Middle frontal gyrus (tissue), 1 donor: Measurements from ENCODE around the gene FAF2.

ENCODE experiments used
- DNase-seq: peaks from one replicate; pipeline ENCODE4 v3.0.0-alpha.2; 2015; ENCODE audit warnings: low spot score; ENCODE audit errors: extremely low spot score

Gene FAF2

DNA sequence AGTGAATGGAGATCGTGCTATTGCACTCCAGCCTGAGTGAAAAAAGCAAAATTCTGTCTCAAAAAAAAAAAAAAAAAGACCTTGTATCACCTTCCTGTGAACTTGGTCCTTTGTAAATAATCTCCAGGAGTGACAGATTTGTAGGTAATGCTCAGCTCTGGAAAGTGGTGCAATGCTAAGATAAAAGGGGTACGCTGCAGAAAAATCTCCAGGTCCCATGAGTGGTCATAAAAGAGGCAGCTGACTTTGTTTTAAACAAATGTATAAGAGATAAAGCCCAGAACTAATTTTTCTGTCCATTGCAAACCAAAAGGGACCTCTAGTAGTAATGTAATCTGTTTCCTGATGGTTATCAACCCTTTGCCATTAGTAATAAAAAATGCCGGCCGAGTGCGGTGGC lies 55.3 kb downstream of the FAF2 start:
- DNase-seq, result no peak

DNA sequence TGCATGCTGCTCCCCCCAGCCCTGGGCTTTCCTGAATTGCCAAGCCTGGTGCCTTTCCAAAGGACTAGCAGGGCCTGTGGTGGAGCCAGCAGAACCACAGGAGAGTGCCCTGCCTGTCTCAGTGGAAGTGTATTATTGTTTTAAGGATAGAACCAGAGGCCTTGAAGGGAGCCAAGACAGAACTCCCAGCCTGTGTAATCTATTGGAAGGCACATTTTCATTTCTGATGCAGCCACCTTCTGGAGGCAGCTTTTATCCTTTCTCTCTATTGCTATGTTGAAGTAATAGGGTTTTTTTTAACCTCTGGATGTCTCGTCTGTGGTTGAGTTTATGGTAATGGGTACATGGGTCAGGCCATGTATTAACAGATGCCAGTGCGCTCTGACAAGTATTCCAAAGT lies 59.7 kb downstream of the FAF2 start:
- DNase-seq, result no peak

DNA sequence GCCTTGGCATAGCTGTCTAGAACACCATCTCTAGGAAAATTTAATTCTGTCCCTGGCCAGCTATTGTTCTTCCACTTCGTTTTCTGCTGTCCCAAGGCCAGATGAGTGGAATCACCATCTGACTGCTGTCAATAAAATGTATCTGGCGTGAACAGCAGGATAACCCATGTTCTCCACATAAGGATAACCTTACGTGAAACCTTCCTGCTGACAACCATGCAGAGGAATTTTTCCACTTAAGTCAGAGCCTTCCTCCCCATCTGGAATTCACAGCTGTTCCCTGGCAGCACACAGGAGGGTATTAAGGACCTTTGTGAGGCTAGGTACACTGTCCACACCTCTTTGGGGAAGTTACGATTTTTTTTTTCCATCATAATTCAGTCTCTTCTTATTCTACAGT lies 60.4 kb downstream of the FAF2 start:
- DNase-seq, result no peak

DNA sequence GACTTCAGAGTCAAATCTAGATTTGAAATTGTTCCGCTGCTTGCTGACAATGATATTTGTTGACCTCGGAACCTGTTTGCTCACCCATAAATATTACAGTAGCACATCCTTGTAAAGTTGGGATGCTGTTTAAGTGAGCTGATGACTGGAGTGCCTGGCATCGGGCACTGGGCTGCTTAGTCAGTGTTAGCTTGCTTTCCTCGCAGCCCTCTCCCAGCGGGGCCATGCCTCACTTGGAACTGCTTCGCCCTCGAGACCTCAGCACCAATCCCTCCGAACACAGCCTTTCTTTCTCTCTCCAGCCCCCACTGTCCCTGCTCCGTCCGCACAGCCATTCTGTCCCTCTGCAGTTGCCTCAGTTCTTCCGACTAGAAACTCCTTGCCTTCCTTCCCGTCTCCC lies 65.6 kb downstream of the FAF2 start:
- no peak for DNase-seq

DNA sequence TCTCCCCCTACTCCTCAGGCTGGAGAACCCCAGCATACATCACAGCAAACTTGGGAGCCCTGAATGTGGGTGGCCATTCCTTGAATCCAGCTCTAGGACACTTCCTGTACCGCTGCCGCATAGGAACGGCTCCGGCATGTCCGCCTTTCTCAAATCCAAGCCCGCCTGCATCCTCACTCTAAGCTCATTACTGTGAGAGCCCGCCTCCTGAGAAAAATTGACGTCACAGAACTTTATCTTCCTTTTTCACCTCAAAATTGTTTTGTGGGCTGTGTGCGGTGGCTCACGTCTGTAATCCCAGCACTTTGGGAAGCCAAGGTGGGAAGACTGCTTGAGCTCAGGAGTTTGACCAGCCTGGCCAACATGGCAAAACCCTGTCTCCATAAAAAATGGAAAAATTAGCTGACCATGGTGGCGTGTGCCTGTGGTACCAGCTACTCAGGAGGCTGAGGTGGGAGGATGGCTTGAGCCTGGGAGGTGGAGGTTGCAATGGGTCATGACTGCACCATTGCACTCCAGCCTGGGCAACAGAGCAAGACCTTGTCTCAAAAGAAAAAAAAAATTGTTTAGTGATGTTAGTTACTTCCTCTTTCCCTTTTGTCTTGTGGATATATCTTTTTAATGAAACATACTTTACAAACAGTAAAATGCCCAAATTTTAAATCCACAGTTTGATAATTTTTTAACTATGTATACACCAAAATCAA lies 66.2 kb downstream of the FAF2 start:
- no peak for DNase-seq

DNA sequence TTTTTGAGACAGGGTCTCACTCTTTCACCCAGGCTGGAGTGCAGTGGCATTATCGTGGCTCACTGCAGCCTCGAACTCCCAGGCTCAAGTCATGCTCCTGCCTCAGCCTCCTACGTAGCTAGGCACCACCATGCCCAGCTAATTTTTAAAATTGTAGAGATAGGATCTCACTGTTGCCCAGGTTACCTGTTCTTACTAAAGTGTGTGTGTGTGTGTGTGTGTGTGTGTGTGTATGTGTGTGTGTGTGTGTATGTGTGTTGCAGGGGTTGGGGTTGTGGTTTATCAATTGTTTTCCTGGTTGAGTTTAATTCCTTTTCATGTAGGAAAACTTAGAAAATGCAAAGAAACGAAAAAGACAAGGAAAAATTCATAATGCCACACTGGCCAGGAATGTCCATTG lies 67.2 kb downstream of the FAF2 start:
- no peak for DNase-seq

DNA sequence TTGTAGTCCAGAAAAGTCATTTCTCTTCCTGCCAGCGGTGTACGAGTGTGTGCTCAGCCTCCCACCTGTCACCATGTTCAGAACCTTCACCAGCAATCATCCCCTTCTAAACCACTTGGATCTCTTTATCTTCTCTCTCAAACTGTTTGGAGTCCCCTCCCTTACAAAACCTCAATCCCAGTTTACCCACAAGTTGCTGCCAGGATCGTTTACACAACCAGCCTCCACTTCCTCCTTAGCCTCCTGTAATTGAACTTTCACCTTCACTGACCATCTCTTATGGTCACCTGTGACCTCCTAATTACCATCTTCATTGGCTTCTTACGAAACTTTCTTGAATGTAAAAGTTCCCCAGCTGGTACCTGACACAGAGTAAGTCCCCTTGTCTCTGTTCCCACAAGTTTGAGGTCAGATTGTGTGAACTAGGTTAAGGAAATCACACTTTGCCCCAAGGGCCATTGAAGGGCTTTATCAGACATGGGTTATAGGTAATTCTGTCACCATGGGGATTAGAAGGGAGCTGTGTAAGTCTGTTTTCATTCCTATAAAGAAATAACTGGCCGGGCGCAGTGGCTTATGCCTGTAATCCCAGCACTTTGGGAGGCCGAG lies 69.0 kb downstream of the FAF2 start:
- no peak for DNase-seq

DNA sequence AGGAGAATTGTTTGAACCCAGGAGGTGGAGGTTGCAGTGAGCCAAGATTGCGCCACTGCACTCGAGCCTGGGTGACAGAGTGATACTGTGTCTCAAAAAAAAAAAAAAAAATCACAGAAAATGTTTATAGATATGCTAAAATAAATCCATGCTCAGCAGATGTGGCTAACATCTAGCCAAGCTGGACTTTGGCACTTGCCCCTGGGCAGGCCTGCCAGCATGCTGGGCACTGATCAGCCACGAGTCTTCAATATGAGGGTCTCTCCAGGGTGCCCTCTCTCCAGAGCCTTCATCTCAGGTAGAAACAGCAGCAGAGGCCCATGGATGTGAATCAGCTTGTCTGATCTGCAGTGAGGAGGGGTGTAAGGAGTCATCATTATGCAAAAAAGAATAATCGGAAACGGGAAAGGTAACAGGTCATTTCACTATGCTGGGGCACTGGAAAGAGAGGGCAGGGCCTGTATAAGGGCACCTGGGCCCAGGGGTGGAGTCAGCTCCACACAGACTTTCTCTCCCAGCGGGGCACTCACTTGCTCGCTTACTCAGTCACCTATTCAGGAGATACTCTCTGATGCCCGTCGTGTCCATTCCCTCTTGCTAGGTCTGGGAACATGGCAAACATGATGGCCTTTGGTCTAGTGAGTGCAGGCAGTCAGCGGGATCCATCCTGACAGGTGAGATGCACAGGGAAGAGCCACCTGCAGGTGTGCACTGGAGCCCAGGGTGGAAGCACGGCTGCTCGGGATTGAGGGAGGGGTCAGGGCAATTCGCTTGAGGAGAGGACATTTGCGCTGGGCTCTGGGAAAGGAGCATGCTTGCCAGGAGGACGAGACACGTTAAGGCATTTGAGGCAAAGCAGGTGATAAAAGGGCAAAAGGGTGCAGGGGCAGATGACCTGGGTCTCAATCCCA lies 71.9 kb downstream of the FAF2 start:
- no peak for DNase-seq

DNA sequence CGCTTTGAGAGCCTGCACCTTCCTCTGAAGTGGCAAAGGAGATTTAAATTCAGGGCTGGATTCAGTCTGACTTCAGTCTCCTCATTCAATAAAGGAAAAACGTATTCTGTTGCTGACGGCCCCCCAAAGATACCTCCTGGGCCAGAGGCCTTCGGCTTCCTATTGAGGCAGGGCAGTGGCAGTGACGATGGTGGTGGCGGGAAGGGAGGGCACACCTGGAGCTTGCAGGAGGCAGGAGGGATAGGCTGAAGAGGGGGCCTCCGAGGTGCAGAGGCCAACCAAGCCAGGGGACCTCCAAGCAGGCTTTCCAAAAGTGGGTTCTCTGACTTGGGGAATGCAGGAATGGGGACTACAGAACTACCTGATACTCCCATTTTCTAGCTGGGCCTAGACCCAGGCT lies 73.1 kb downstream of the FAF2 start:
- no peak for DNase-seq

DNA sequence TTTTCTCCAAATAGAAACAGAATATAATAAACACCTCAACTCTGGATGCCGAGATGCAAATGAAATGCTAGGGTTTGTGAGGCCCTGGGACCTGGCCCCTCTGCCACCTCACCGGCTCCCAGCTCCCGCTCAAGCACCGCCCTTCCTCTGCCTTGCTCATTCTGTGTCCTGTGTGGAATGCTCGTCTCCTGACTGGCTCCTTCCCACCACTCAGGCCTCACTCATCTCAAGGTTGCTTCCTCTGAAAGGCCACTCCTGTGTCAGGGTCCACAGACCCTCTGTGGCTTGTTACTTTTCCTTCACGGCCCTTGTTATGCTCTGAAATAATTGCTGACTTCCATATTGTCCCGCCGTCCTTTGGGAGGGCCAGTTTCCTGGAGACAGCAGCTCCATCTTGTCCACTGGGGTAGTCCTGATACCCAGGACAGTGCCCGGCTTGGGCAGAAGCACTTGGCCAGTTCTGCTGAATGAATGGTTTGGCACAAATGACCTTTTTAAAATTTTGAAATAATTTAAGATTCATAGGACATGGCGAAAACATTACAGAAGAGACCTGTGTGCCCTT lies 73.6 kb downstream of the FAF2 start:
- no peak for DNase-seq

DNA sequence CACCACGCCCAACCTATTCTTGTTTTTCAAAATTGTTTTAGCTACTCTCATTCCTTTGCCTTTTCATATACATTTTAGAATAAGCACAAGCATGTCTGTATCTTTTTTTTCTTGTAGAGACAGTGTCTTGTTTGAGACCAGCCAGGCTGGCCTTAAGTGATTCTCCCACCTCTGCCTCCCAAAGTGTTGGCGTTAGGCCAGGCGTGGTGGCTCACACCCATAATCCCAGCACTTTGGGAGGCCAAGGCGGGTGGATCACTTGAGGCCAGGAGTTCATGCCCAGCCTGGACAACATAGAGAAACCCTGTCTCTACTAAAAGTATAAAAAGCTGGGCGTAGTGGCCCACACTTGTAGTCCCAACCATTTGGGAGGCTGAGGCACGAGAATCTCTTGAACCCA lies 76.0 kb downstream of the FAF2 start:
- no peak for DNase-seq

DNA sequence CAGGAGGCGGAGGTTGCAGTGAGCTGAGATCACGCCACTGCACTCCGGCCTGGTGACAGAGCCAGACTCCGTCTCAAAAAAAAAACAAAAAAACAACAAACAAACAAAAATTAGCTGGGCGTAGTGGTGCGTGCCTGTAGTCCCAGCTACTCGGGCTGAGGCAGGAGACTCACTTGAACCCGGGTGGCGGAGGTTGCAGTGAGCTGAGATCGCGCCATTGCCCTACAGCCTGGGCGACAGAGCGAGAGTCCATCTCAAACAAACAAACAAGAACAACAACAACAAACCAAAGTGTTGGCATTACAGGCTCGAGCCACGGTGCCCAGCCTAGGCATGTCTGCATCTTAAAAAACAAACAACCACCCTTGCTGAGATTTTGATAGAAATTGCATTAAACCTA lies 76.8 kb downstream of the FAF2 start:
- no peak for DNase-seq

DNA sequence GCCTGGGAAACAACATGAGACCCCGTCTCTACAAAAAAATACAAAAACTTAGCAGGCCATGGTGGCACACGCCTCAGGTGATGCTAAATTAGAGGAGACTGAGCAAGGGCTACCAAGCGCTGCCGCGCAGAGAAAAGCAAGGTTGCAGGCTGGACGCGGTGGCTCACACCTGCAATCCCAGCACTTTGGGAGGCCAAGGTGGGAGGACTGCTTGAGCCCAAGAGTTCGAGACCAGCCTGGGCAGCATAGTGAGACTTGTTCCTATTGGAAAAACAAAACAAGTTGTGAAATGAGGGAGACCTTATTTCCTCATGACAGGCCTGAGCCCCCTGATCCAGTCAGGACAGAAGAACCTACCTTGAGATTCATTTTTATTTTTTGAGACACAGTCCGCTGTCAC lies 77.5 kb downstream of the FAF2 start:
- DNase-seq, result no peak

DNA sequence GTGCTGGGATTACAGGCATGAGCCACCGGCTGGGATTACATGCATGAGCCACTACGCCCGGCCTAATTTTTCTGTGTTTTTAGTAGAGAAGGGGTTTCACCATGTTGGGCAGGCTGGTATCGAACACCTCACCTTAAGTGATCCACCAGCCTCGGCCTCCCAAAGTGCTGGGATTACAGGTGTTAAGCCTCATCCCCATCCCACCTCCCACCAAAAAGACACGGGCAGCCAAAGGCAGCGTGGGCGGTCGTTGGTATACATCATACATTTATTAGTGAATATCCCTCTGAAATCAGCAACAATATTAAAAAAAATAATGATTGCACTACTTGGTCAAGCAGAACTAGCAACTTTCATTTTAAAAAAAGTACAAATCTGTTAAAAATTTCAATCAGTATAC lies 78.3 kb downstream of the FAF2 start:
- no peak for DNase-seq

DNA sequence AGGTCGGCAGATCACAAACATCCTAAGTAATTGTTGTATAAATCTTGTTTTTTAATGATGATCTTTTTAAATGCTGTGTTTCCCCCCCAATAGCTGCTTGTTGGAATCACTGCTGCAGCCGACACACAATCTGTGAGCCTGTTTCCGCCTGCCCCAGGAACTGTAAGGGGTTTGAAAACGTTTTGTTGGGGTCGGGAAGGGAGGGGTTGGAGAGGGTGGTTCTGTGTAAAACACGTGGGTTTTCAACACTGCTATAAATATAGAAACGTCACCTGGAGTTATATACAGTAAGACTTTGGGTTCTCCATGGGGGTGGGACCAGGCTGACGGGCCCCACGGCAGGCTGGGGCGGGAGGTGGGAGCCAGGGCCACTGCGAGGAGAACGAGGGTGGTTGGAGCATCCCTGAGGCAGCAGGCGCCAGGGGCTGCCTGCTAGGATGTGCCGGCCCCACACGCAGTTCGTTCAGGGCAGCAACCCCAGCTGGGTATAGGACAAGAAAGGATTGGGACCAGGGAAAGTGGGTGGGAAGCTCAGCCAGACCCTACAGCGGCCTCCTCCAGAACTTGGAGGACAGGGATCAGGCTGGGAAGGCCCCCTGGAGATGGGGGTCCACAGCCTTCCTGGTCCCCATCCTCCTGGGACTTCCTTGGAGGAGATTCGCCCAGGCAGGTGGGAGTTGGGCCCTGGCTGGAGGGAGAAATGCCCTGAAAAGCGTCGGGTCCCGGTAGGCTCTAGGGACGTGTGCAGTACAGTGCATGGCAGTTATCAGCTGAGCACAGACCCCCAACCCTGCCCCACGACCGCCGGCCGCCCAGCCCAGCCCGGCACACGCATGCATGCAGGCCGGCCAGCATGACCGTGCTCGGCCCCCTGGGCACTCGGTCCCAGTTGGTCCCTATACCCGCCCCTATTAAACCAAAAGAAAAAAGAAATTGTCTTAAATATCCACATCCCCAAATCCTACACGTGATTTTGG lies 79.3 kb downstream of the FAF2 start:
- DNase-seq, result no peak

DNA sequence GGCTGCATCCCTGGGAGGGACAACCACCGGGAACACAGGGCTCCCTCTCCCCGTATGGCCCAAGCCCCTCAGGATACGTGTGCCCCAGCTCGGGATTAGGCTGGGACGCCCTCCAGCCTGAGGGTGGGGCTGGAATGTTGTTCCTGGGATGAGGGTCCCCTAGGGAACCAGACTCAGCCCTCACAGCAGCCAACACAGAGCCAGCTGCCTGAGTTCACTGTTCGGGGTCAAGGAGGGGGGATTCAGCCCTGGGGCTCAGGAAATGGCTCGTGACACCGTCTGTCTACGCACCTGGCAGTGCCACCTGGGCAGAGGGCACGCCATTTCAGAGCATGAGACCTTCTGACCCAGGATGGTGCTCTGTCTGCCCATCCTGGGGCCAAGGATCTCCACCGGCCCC lies 80.1 kb downstream of the FAF2 start:
- no peak for DNase-seq

DNA sequence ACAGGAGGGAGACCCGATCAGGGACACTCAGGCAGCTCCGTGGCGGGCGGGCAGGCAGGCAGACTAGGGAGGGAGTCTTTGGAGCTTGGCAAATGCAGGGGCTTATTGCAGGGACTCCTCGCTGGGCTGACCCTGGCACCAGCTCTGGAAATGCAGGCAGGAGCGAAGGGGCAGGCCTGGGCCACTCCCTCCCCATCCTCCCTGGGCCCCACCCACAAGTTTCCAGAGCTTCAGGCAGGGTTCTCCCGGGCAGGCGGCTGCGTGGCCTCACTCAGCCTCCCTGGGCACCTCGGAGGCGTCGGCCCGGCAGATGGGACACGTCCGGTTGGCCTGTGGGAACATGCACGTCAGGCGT lies 80.6 kb downstream of the FAF2 start:
- DNase-seq, result no peak

DNA sequence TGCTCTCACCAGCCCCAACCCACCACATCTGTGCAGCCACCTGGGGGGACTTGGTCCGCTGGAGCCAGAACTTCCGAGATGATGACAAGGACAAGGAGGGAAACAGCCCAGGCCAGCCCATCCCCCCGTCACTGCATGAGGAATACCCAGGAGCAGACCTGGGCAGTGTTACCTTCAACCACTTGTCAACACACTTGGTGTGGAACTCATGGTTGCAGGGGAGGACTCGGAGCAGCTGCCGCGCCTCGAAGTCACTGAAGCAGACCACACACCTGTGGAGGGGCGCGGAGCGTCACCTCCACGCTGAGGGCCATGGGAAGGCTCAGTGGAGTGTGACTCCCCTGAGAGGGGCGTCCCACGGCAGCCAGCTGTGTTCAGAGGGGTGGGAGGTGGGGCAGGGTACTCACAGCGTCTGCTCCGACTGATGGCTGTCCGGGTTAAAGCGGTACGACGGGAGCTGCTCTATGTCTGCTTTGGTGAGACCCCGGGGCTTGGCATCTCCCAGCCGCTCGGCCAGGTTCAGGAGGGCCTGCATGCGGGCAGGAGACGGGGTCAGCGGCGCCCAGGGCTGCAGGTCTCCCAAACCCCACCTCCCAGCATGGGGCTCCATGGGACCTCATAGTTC lies 81.0 kb downstream of the FAF2 start:
- no peak for DNase-seq

DNA sequence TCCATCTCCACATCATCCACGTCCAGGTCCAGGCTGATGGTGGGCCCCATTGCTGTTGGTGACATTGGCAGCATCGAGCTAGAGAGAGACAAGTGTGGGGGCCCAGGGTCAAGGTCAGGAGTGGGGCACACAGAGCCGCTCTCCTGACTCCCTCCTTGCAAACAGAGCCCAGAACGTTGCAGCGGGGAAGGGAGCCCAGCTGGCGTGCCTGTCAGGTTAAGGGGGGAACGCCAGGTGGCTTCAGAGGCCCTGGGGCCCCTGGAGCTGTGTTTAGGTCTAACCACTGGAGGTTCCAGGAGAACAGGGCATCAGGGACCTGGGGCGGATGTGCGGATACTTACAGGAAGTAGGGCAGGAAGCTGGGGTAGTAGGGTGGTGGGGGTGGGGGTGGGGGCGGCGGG lies 81.6 kb downstream of the FAF2 start:
- no peak for DNase-seq

DNA sequence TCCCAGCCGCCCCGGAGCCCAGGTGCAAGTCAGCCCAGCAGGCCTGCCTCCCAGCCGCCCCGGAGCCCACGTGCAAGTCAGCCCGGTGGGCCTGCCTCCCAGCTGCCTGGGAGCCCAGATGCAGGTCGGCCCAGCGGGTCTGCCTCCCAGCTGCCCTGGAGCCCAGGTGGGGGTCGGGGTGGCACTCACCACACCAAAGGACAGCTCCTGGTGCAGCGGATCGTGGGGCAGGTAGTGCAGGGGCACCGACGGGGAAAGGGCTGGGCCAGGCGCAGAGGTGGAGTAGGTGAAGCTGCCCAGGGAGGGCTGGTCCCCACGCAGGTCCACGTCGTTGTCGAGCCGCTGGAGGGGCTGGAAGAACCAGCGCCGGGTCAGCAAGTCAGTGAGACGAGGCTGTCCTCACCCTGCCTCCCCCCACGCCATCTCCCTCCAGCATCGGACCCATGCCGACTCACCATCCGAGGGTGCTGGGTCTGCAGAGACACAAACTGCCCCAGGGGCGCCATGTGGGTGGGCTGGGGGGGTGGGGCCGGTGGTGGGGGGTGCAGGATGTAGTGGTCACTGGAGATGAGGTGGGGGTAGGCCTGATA lies 82.3 kb downstream of the FAF2 start:
- no peak for DNase-seq
